Endothelial cell (in vitro differentiated cells): ENCODE results near the gene ADAMTSL1. TPM values are rescaled to one million over a fixed set of nuclear protein-coding genes. Genes with fewer than 3 reads are reported as not detected.

Experiments
- DNase-seq: peaks from one replicate; pipeline ENCODE4 v3.0.0; 2021; ENCODE audit warnings: low spot score
- H3K27ac Mint-ChIP-seq: one replicate; pipeline ENCODE4 v1.8.0; 2021; ENCODE audit warnings: mixed read lengths, inconsistent platforms; ENCODE audit not compliant: unreplicated experiment
- H3K27me3 Mint-ChIP-seq: one replicate; pipeline ENCODE4 v1.8.0; 2021; ENCODE audit warnings: mild to moderate bottlenecking, moderate library complexity, mixed read lengths, inconsistent platforms; ENCODE audit not compliant: unreplicated experiment
- H3K36me3 Mint-ChIP-seq: one replicate; pipeline ENCODE4 v1.8.0; 2021; ENCODE audit warnings: mild to moderate bottlenecking, low read depth, mixed read lengths, inconsistent platforms; ENCODE audit not compliant: unreplicated experiment
- H3K4me1 Mint-ChIP-seq: one replicate; pipeline ENCODE4 v1.8.0; 2021; ENCODE audit warnings: mild to moderate bottlenecking, mixed read lengths, inconsistent platforms; ENCODE audit not compliant: unreplicated experiment
- H3K4me3 Mint-ChIP-seq: one replicate; pipeline ENCODE4 v1.8.0; 2021; ENCODE audit warnings: mild to moderate bottlenecking, mixed read lengths, inconsistent platforms; ENCODE audit not compliant: unreplicated experiment
- H3K9me3 Mint-ChIP-seq: one replicate; pipeline ENCODE4 v1.8.0; 2021; ENCODE audit warnings: mixed read lengths, inconsistent platforms; ENCODE audit not compliant: unreplicated experiment
- CTCF ChIP-seq: fragments of 200-600 bp; sonication (generic); IDR thresholded peaks from one replicate; pipeline ENCODE4 v1.5.0; 2021; ENCODE audit warnings: antibody characterized with exemption; ENCODE audit not compliant: unreplicated experiment
- total RNA-seq: library from RNA; stranded (reverse); fragmentation: NEBNext Ultra II Directional; extraction: Animal tissue kit (Norgen Biotek cat#: 25700); gene quantifications from one replicate; pipeline ENCODE4 v1.2.1, GENCODE V29; 2021; ENCODE audit not compliant: unreplicated experiment

The ADAMTSL1 gene
- total RNA-seq, 1 donor from 2014 or later = 18.2 TPM

- no peak for DNase-seq
- Mint-ChIP-seq H3K27me3 (peaks cover 3% of the 10 kb centered on the region), H3K4me3 (no peak overlapping the region), H3K36me3 (no peaks in the 10 kb centered on the region), H3K9me3 (no peaks in the 10 kb centered on the region), H3K27ac (no peak overlapping the region), H3K4me1 (no peaks in the 10 kb centered on the region)
- no peak for TF ChIP-seq CTCF
These were observed 461.6 kb downstream of the ADAMTSL1 start for GRCh38 chr9:18935541-18935940.

- TF ChIP-seq CTCF = no peak
- Mint-ChIP-seq H3K4me3 (no peak overlapping the region), H3K9me3 (no peaks in the 10 kb centered on the region), H3K36me3 (no peaks in the 10 kb centered on the region), H3K27me3 (peaks cover 3% of the 10 kb centered on the region), H3K4me1 (no peaks in the 10 kb centered on the region), H3K27ac (no peak overlapping the region)
- DNase-seq = no peak
These were observed 462.3 kb downstream of the ADAMTSL1 start for GRCh38 chr9:18936094-18936871.

- Mint-ChIP-seq H3K9me3 (no peaks in the 10 kb centered on the region), H3K27me3 (peaks cover 7% of the 10 kb centered on the region), H3K27ac (no peak overlapping the region), H3K36me3 (no peaks in the 10 kb centered on the region), H3K4me3 (no peak overlapping the region), H3K4me1 (peaks cover 16% of the 10 kb centered on the region)
- no peak for DNase-seq
- TF ChIP-seq CTCF = no peak
These were observed 466.0 kb downstream of the ADAMTSL1 start for GRCh38 chr9:18939943-18940342.

GRCh38 chr9:18941060-18941740 is 467.2 kb downstream of the ADAMTSL1 start:
- Mint-ChIP-seq H3K9me3 (no peaks in the 10 kb centered on the region), H3K27me3 (peaks cover 7% of the 10 kb centered on the region), H3K4me1 (peaks cover 17% of the 10 kb centered on the region), H3K36me3 (no peaks in the 10 kb centered on the region), H3K27ac (no peak overlapping the region), H3K4me3 (no peak overlapping the region)
- TF ChIP-seq CTCF = no peak
- DNase-seq = no peak

- H3K4me3 Mint-ChIP-seq = no peak overlapping the region
- TF ChIP-seq CTCF = no peak
- H3K36me3 Mint-ChIP-seq = no peaks in the 10 kb centered on the region
- H3K27me3 Mint-ChIP-seq = peaks cover 7% of the 10 kb centered on the region
- H3K9me3 Mint-ChIP-seq = no peaks in the 10 kb centered on the region
- DNase-seq = no peak
- no peak overlapping the region for H3K27ac Mint-ChIP-seq
- peaks cover 17% of the 10 kb centered on the region for H3K4me1 Mint-ChIP-seq
These were observed 468.8 kb downstream of the ADAMTSL1 start for GRCh38 chr9:18942801-18943200.
